C4-2B (cell line): ENCODE data around the gene PLEKHA1.

Source experiments
- CTCF ChIP-seq: fragments of 450-650 bp; conservative IDR thresholded peaks from 2 replicates; pipeline ENCODE4 v1.5.1; 2017; ENCODE audit warnings: mild to moderate bottlenecking
- ZFX ChIP-seq: fragments of 450-650 bp; IDR thresholded peaks from 2 replicates; pipeline ENCODE4 v1.6.1; 2017

GRCh38 chr10:122448600-122448999 lies 74.1 kb downstream of the PLEKHA1 start:
- TF ChIP-seq CTCF (no peak), ZFX (no peak)
